Neural crest cell (in vitro differentiated cells): ENCODE results near the gene PLSCR2. TPM values are rescaled to one million over a fixed set of nuclear protein-coding genes. Genes with fewer than 3 reads are reported as not detected.
"Not testable (repeated sequence)": the region's sequence is repeated elsewhere in the genome, so short reads cannot be mapped to it uniquely, and the experiment has no call there.

Source experiments
- DNase-seq: peaks from one replicate; pipeline ENCODE4 v3.0.0; 2021; ENCODE audit warnings: low read depth, mixed read lengths, low spot score
- H3K27ac Mint-ChIP-seq: one replicate; pipeline ENCODE4 v1.8.0; 2021; ENCODE audit warnings: mild to moderate bottlenecking, mixed read lengths; ENCODE audit not compliant: unreplicated experiment
- H3K27me3 Mint-ChIP-seq: 2 replicates; pipeline ENCODE4 v1.8.0; 2021; ENCODE audit warnings: low read depth, mild to moderate bottlenecking, mixed read lengths
- H3K36me3 Mint-ChIP-seq: 2 replicates; pipeline ENCODE4 v1.8.0; 2021; ENCODE audit warnings: low read depth, mild to moderate bottlenecking, mixed read lengths
- H3K4me1 Mint-ChIP-seq: 2 replicates; pipeline ENCODE4 v1.8.0; 2021; ENCODE audit warnings: mixed read lengths
- H3K4me3 Mint-ChIP-seq: one replicate; pipeline ENCODE4 v1.8.0; 2021; ENCODE audit warnings: mild to moderate bottlenecking, mixed read lengths
- H3K9me3 Mint-ChIP-seq: 2 replicates; pipeline ENCODE4 v1.8.0; 2021; ENCODE audit warnings: mixed read lengths
- total RNA-seq: library from RNA; stranded (reverse); gene quantifications from 2 replicates; pipeline ENCODE4 v1.2.1, GENCODE V29; 2021
- TF ChIP-seq, protein P1 (sequence below): fragments of 200-600 bp; sonication (generic); conservative IDR thresholded peaks from 2 replicates; pipeline ENCODE4 v1.5.0; 2021; ENCODE audit warnings: antibody characterized with exemption, mild to moderate bottlenecking

The PLSCR2 gene
- total RNA-seq, 1 donor from 2014 or later: not detected

DNA sequence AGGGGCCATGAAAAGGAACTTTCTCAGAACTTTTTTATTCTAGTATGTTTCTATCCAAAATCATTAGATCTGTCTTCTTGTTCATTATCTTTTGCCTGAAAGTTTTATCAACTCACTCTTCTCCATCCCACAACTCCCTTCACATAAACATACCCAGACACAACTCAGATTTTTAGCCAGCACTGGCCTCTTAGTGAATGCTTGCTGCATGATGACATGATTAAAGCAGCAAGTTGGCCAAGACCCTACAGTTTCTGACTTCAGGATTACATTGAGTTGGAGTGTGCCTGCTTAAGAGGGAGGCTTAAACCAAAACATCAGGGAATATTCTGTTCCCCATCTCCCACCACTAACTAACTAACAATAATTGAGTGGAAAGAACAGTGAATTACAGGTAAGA is 38.1 kb downstream of the PLSCR2 start:
- no peak overlapping the region for H3K4me3 Mint-ChIP-seq

DNA sequence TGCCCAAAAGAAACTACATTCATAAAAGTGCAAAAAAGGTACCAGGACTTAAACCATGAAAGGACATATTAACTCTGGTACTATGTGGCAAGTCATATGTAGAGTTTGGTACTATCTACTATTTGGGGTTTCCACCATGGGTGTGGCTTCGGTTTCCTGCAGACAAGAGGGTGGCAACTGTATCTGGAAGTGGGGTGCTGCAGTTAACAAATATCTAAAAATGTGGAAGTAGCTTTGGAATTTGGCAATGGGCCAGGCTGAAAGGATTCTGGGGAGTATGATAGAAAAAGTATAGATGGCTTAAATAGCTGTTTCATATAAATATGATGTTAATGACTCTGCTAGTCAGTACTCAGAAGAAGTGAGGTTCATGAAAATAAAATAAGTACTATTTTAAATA is 44.0 kb downstream of the PLSCR2 start:
- no peak overlapping the region for H3K27ac Mint-ChIP-seq
- no peak for DNase-seq
- H3K9me3 Mint-ChIP-seq: no peaks in the 10 kb centered on the region
- peaks cover 5% of the 10 kb centered on the region for H3K4me1 Mint-ChIP-seq
- no peaks in the 10 kb centered on the region for H3K27me3 Mint-ChIP-seq
- H3K4me3 Mint-ChIP-seq: no peak overlapping the region
- TF ChIP-seq, protein P1, sequence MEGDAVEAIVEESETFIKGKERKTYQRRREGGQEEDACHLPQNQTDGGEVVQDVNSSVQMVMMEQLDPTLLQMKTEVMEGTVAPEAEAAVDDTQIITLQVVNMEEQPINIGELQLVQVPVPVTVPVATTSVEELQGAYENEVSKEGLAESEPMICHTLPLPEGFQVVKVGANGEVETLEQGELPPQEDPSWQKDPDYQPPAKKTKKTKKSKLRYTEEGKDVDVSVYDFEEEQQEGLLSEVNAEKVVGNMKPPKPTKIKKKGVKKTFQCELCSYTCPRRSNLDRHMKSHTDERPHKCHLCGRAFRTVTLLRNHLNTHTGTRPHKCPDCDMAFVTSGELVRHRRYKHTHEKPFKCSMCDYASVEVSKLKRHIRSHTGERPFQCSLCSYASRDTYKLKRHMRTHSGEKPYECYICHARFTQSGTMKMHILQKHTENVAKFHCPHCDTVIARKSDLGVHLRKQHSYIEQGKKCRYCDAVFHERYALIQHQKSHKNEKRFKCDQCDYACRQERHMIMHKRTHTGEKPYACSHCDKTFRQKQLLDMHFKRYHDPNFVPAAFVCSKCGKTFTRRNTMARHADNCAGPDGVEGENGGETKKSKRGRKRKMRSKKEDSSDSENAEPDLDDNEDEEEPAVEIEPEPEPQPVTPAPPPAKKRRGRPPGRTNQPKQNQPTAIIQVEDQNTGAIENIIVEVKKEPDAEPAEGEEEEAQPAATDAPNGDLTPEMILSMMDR: no peak
- no peaks in the 10 kb centered on the region for H3K36me3 Mint-ChIP-seq

More for the DNA sequence above, 38.1 kb downstream of the PLSCR2 start:
- TF ChIP-seq, protein P1: no peak
- H3K27me3 Mint-ChIP-seq: no peaks in the 10 kb centered on the region
- H3K4me1 Mint-ChIP-seq: peaks cover 5% of the 10 kb centered on the region
- no peak overlapping the region for H3K27ac Mint-ChIP-seq
- no peak for DNase-seq
- H3K9me3 Mint-ChIP-seq: peaks cover 7% of the 10 kb centered on the region
- H3K36me3 Mint-ChIP-seq: no peaks in the 10 kb centered on the region

DNA sequence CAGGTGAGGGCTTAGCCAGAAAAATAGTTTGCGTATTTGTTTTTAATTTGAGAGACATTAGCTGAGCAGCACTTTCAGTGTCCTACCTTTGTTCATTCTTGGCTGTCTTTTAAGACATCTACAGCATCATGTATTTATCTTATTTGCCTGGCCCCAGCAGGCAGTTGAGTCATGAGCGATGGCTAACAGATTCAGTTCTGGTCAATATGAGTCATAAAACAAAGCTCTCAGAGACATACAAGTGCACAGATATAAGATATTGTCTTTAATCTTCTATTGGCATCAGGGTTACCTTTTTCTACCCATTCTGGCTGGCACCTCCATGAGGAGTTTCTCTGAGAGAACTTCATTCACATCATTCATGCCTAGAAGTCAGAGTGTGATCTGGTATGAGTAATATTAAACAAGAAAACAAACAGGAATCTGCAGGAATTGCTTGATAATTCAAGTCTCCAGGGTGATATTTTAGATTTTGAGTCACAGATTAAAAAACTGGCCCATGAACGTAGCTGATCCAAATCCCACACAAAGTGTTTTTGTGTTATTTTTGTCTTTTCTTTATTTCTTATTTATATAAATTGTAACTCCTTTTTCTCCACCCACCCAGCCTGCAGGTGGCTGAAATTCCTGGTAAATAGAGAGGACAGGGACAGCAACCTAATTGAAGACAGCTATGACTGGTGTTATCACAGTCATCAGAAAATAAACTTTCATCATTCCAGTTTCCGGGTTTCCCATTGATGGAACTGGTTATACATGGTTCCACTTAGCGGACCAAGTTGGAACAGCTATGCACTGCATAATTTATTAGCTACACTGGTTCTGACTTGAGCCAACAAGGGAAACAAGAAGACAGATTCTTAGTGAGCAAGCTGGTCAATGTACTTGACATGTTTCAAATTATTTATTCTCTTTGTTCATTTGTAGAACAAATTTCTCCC is 47.3 kb downstream of the PLSCR2 start:
- TF ChIP-seq, protein P1: no peak
- H3K27ac Mint-ChIP-seq: no peak overlapping the region

DNA sequence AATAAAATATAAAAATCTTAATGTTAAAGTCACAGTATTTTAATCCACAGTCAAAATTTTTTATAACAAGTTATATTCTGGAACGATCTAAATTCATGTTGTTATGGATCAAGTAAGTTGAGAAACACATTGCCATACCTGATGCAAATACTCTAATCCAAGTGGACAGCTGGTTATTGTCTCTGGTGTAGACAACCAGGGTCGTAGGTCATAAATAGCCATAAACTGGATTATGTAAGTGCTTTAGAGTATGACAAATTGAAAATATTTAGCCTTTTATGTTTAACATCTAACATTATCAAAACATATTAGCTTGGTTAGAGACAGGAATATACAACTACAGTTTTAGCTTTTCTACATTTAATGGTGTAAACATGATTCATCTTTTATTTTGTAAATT is 53.0 kb downstream of the PLSCR2 start:
- Mint-ChIP-seq H3K4me1 (no peaks in the 10 kb centered on the region), H3K4me3 (no peak overlapping the region), H3K27me3 (no peaks in the 10 kb centered on the region), H3K9me3 (peaks cover 10% of the 10 kb centered on the region), H3K27ac (no peak overlapping the region), H3K36me3 (peaks cover 4% of the 10 kb centered on the region)
- DNase-seq: no peak
- TF ChIP-seq, protein P1: no peak

More for the DNA sequence above, 47.3 kb downstream of the PLSCR2 start:
- no peaks in the 10 kb centered on the region for H3K9me3 Mint-ChIP-seq
- H3K4me1 Mint-ChIP-seq: no peaks in the 10 kb centered on the region
- H3K4me3 Mint-ChIP-seq: no peak overlapping the region
- no peaks in the 10 kb centered on the region for H3K36me3 Mint-ChIP-seq
- H3K27me3 Mint-ChIP-seq: no peaks in the 10 kb centered on the region
- no peak for DNase-seq

DNA sequence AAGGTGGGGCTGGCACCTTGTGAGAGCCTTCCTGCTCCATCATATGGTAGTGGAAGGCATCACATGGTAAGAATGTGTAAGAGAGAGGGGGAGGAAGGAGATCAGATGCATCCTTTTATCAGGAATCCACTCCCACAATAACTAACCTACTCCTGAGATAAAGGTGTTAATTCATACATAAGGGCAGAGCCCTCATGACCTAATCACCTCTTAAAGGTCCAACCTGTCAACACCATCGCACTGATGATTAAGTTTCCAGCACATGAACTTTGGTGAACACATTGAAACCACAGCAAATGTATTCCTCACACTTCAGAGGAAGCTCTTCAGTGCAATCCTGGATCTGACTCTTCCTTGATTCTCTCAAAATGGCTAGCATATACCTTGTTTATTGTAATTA is 55.4 kb downstream of the PLSCR2 start:
- Mint-ChIP-seq H3K9me3 (peaks cover 13% of the 10 kb centered on the region), H3K27me3 (no peaks in the 10 kb centered on the region), H3K4me1 (no peaks in the 10 kb centered on the region), H3K4me3 (no peak overlapping the region), H3K27ac (no peak overlapping the region), H3K36me3 (peaks cover 4% of the 10 kb centered on the region)
- TF ChIP-seq, protein P1: no peak
- DNase-seq: no peak

DNA sequence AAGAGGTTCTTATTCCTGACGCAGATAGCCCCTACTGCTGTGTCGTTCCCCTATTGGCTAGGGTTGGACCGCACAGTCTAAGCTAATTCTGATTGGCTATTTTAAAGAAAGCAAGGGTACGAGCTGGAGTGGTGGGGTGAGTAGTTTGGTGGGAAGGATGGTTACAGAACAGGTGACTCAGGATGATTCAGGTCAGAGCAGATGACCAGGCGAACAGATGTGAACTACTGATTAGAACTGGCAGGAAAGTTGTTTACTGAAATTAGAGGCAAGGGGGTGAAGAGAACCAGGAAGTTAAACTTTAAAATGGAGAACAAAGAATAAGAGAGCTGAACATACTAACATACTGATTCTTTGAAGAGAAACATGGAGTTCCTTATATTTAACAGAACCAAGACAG is 56.6 kb downstream of the PLSCR2 start:
- H3K4me1 Mint-ChIP-seq, H3K27ac Mint-ChIP-seq, H3K36me3 Mint-ChIP-seq, DNase-seq, H3K27me3 Mint-ChIP-seq, H3K4me3 Mint-ChIP-seq: not testable (repeated sequence)
- peaks cover 14% of the 10 kb centered on the region for H3K9me3 Mint-ChIP-seq
